ENCODE measurements around the gene FUCA1.
A peak's percentile ranks its signal among the peaks of the same experiment; 100 is the strongest.

FUCA1 gene
- long read RNA-seq, transcript FUCA1-201 (8 exons, 2,047 nt): major isoform, 52 of 59 reads
- long read RNA-seq, partial matches to known transcripts: 0 of 59 reads
- long read RNA-seq, other reads (novel, unspliced or antisense): 7 of 59 reads

- peak within 1 kb of the TSS; percentile 76 for H3K27ac ChIP-seq (replicated peaks)
- no peaks in the 10 kb centered on the region for H3K27me3 ChIP-seq (ENCODE audit: insufficient read depth, poor library complexity, severe bottlenecking)
- TF ChIP-seq, protein P1, sequence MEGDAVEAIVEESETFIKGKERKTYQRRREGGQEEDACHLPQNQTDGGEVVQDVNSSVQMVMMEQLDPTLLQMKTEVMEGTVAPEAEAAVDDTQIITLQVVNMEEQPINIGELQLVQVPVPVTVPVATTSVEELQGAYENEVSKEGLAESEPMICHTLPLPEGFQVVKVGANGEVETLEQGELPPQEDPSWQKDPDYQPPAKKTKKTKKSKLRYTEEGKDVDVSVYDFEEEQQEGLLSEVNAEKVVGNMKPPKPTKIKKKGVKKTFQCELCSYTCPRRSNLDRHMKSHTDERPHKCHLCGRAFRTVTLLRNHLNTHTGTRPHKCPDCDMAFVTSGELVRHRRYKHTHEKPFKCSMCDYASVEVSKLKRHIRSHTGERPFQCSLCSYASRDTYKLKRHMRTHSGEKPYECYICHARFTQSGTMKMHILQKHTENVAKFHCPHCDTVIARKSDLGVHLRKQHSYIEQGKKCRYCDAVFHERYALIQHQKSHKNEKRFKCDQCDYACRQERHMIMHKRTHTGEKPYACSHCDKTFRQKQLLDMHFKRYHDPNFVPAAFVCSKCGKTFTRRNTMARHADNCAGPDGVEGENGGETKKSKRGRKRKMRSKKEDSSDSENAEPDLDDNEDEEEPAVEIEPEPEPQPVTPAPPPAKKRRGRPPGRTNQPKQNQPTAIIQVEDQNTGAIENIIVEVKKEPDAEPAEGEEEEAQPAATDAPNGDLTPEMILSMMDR (IDR thresholded peaks at IDR 0.05; ENCODE audit: insufficient read depth, low read length): peak; percentile 98
- TF ChIP-seq, protein P2, sequence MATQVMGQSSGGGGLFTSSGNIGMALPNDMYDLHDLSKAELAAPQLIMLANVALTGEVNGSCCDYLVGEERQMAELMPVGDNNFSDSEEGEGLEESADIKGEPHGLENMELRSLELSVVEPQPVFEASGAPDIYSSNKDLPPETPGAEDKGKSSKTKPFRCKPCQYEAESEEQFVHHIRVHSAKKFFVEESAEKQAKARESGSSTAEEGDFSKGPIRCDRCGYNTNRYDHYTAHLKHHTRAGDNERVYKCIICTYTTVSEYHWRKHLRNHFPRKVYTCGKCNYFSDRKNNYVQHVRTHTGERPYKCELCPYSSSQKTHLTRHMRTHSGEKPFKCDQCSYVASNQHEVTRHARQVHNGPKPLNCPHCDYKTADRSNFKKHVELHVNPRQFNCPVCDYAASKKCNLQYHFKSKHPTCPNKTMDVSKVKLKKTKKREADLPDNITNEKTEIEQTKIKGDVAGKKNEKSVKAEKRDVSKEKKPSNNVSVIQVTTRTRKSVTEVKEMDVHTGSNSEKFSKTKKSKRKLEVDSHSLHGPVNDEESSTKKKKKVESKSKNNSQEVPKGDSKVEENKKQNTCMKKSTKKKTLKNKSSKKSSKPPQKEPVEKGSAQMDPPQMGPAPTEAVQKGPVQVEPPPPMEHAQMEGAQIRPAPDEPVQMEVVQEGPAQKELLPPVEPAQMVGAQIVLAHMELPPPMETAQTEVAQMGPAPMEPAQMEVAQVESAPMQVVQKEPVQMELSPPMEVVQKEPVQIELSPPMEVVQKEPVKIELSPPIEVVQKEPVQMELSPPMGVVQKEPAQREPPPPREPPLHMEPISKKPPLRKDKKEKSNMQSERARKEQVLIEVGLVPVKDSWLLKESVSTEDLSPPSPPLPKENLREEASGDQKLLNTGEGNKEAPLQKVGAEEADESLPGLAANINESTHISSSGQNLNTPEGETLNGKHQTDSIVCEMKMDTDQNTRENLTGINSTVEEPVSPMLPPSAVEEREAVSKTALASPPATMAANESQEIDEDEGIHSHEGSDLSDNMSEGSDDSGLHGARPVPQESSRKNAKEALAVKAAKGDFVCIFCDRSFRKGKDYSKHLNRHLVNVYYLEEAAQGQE (IDR thresholded peaks at IDR 0.05; ENCODE audit: insufficient replicate concordance, low read depth): no peak
- peak; percentile 50; the same call in 1 of the 2 replicates for TF ChIP-seq SPI1 (IDR thresholded peaks at IDR 0.05; ENCODE audit: borderline replicate concordance, low read depth)
- TF ChIP-seq POLR2AphosphoS5 (IDR thresholded peaks at IDR 0.05; ENCODE audit: low read depth): no peak
- TF ChIP-seq GABPA (IDR thresholded peaks at IDR 0.05; ENCODE audit: low read depth): no peak; the same call in 1 of the 2 replicates
- H3K4me3 ChIP-seq (replicated peaks; ENCODE audit: insufficient read depth, low read length): peak within 1 kb of the TSS; percentile 85
- peak; percentile 93 to 94 for DNase-seq (ENCODE audit: low read depth in 1 of 2, low spot score in 1 of 2)
Measured at GRCh38 chr1:23867895-23868556, at the start of gene FUCA1. Gene FUCA1, minus strand, starts transcription at chr1:23868290. Its CDS starts 4 bp downstream, at chr1:23868286.

DNA sequence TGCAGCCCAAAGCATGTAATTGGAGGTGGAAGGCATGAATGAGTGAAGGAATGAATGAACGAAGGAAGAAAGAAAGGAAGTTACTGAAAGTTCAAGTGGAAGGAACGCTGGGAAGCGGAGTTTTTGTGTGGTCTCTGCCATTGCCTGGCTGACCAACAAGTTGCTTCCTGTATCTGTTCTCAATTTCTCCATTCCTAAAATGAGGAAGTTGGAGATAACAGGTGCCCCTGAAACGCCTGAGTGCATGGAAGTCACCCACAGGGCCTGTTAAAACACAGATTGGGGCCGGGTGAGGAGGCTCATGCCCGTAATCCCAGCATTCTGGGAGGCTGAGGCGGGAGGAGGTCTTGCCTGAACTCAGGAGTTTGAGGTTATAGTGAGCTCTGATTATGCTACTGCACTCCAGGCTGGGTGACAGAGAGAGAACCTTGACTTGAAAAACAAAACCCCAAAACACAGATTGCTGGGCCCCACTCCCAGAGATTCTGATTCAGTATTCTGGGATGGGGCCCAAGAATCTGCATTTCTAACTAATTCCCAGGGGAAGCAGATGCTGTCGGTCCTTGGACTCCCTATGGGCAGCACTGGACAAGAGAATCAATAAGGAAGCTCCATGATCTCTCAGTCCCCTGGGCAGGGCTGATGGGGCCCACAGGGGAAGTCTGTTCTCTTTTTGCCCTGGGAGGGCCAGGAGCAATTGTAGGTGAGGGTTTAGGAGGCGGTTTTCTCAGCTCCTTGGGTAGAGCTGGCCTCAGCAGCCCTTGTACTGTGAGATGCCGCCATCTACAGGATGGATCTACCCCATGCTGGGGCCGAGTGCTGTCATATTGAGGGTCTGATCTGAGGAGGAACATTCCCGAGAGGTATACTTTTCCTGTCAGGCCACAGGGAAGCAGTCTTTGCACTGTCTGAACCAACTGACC is 48.4 kb upstream of the FUCA1 start:
- peak; percentile 87 to 93 for DNase-seq (ENCODE audit: low read depth in 1 of 2, low spot score in 1 of 2)
- TF ChIP-seq GABPA (IDR thresholded peaks at IDR 0.05; ENCODE audit: low read depth) (no peak), SPI1 (IDR thresholded peaks at IDR 0.05; ENCODE audit: borderline replicate concordance, low read depth) (peak; percentile 91), POLR2AphosphoS5 (IDR thresholded peaks at IDR 0.05; ENCODE audit: low read depth) (peak; percentile 56; the same call in 1 of the 2 replicates)
- TF ChIP-seq, protein P2 (IDR thresholded peaks at IDR 0.05; ENCODE audit: insufficient replicate concordance, low read depth): no peak
- TF ChIP-seq, protein P1 (IDR thresholded peaks at IDR 0.05; ENCODE audit: insufficient read depth, low read length): peak; percentile 72
- Histone ChIP-seq H3K27me3 (ENCODE audit: insufficient read depth, poor library complexity, severe bottlenecking) (no peaks in the 10 kb centered on the region), H3K27ac (replicated peaks) (peak overlapping the region; percentile 71), H3K4me3 (replicated peaks; ENCODE audit: insufficient read depth, low read length) (no peak overlapping the region)

DNA sequence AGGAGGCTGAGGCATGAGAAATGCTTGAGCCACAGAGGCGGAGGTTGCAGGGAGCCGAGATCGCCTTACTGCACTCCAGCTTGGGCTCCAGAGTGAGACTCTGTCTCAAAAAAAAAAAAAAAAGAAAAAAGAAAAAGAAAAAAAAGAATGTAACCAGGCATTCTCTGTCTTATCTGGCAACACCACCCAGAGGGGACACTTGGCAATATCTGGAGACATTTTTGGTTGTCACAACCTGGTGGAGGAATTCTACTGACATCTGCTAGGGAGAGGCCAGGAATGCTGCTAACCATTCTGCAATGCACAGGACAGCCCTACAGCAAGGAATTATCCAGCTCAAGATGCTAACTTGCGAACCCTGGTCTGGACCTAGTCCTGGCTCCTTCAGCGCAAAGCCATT is 47.4 kb upstream of the FUCA1 start:
- H3K27me3 ChIP-seq (ENCODE audit: insufficient read depth, poor library complexity, severe bottlenecking): no peaks in the 10 kb centered on the region
- TF ChIP-seq, protein P2 (IDR thresholded peaks at IDR 0.05; ENCODE audit: insufficient replicate concordance, low read depth): no peak
- no peak for TF ChIP-seq POLR2AphosphoS5 (IDR thresholded peaks at IDR 0.05; ENCODE audit: low read depth)
- no peak for TF ChIP-seq SPI1 (IDR thresholded peaks at IDR 0.05; ENCODE audit: borderline replicate concordance, low read depth)
- TF ChIP-seq GABPA (IDR thresholded peaks at IDR 0.05; ENCODE audit: low read depth): no peak
- TF ChIP-seq, protein P1 (IDR thresholded peaks at IDR 0.05; ENCODE audit: insufficient read depth, low read length): no peak
- no peak overlapping the region for H3K4me3 ChIP-seq (replicated peaks; ENCODE audit: insufficient read depth, low read length)
- H3K27ac ChIP-seq (replicated peaks): peak overlapping the region; percentile 71
- DNase-seq (ENCODE audit: low read depth in 1 of 2, low spot score in 1 of 2): no peak
